DOHH2 (cell line): Measurements from ENCODE around the gene UBASH3A.

Source experiments
- H3F3A ChIP-seq: fragments of 200-600 bp; sonication (generic), shearing (Covaris generic); 2 replicates; pipeline ENCODE4 v1.6.0; 2016; ENCODE audit warnings: antibody characterized with exemption, mild to moderate bottlenecking; ENCODE audit not compliant: control insufficient read depth, insufficient read depth
- H3K27ac ChIP-seq: fragments of 200-600 bp; sonication (generic); 2 replicates; pipeline ENCODE4 v1.5.1; 2014; ENCODE audit warnings: low read depth, mild to moderate bottlenecking, low read length, moderate library complexity
- H3K27me3 ChIP-seq: fragments of 200-600 bp; sonication (generic); 2 replicates; pipeline ENCODE4 v1.6.1; 2014; ENCODE audit warnings: mild to moderate bottlenecking, low read length, mixed read lengths; ENCODE audit not compliant: control insufficient read depth
- H3K36me3 ChIP-seq: fragments of 200-600 bp; sonication (generic); 2 replicates; pipeline ENCODE4 v1.6.1; 2014; ENCODE audit warnings: mild to moderate bottlenecking, low read length, moderate library complexity, mixed read lengths; ENCODE audit not compliant: control insufficient read depth
- H3K4me1 ChIP-seq: fragments of 200-600 bp; sonication (generic); 2 replicates; pipeline ENCODE4 v1.6.1; 2014; ENCODE audit warnings: mild to moderate bottlenecking, low read length, mixed read lengths; ENCODE audit not compliant: control insufficient read depth
- H3K4me2 ChIP-seq: fragments of 200-600 bp; sonication (generic); 2 replicates; pipeline ENCODE4 v1.6.0; 2014; ENCODE audit warnings: mild to moderate bottlenecking, low read length, moderate library complexity
- H3K4me3 ChIP-seq: fragments of 200-600 bp; sonication (generic); 2 replicates; pipeline ENCODE4 v1.5.1; 2014; ENCODE audit warnings: mild to moderate bottlenecking, low read length, mixed read lengths
- H3K79me2 ChIP-seq: fragments of 200-600 bp; sonication (generic); 2 replicates; pipeline ENCODE4 v1.6.1; 2014; ENCODE audit warnings: mild to moderate bottlenecking, low read length, mixed read lengths; ENCODE audit not compliant: control insufficient read depth
- H3K9me2 ChIP-seq: fragments of 200-600 bp; sonication (generic); replicated peaks from 2 replicates; pipeline ENCODE4 v1.6.1; 2014; ENCODE audit warnings: mild to moderate bottlenecking, low read length, mixed read lengths; ENCODE audit not compliant: control insufficient read depth
- H3K9me3 ChIP-seq: fragments of 200-600 bp; sonication (generic); 2 replicates; pipeline ENCODE4 v1.6.1; 2014; ENCODE audit warnings: antibody characterized with exemption, low read length, mixed read lengths; ENCODE audit not compliant: control insufficient read depth, insufficient read depth
- H4K20me1 ChIP-seq: fragments of 200-600 bp; sonication (generic); 2 replicates; pipeline ENCODE4 v1.6.0; 2014; ENCODE audit warnings: low read depth, mild to moderate bottlenecking, antibody characterized with exemption, low read length, moderate library complexity; ENCODE audit not compliant: control insufficient read depth, insufficient read depth
- EZH2phosphoT487 ChIP-seq: fragments of 200-600 bp; sonication (generic); IDR thresholded peaks from 2 replicates; pipeline ENCODE4 v1.6.1; 2017; ENCODE audit warnings: borderline replicate concordance, mild to moderate bottlenecking, antibody characterized with exemption, low read length, moderate library complexity, mixed read lengths
- TF ChIP-seq, protein P1 (sequence below): fragments of 200-600 bp; sonication (generic); IDR thresholded peaks from one replicate; pipeline ENCODE4 v1.5.1; 2014; ENCODE audit warnings: antibody characterized with exemption, mild to moderate bottlenecking, low read depth, low read length; ENCODE audit not compliant: poor library complexity, severe bottlenecking

The UBASH3A gene

DNA sequence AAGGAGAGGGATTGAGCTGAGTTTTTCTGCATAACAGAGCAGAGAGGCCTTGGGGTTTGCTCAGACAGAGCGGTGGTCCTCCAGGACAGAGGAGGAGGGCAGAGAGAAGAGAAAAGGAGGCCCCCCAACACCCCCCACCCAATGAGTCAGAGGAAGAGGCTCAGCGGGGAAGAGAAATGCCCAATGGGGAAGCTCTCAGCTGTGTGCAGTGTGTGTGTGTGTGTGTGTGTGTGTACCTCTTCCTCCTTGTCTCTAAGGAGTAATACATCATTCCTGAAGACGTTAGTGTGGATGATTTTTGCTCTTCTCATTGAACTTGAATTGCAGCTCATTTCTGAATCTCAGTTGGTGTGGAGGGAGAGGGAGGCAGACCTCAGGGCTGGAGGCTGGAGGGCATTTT is 16.5 kb upstream of the UBASH3A start:
- Histone ChIP-seq H3K4me2 (no peak overlapping the region), H3K27me3 (peaks cover 36% of the 10 kb centered on the region), H3K36me3 (no peaks in the 10 kb centered on the region), H3K9me3 (no peaks in the 10 kb centered on the region), H3K4me3 (no peak overlapping the region), H3F3A (no peaks in the 10 kb centered on the region), H3K4me1 (peaks cover 15% of the 10 kb centered on the region), H4K20me1 (no peaks in the 10 kb centered on the region), H3K27ac (no peak overlapping the region), H3K79me2 (no peaks in the 10 kb centered on the region), H3K9me2 (no peaks in the 10 kb centered on the region)
- TF ChIP-seq, protein P1, sequence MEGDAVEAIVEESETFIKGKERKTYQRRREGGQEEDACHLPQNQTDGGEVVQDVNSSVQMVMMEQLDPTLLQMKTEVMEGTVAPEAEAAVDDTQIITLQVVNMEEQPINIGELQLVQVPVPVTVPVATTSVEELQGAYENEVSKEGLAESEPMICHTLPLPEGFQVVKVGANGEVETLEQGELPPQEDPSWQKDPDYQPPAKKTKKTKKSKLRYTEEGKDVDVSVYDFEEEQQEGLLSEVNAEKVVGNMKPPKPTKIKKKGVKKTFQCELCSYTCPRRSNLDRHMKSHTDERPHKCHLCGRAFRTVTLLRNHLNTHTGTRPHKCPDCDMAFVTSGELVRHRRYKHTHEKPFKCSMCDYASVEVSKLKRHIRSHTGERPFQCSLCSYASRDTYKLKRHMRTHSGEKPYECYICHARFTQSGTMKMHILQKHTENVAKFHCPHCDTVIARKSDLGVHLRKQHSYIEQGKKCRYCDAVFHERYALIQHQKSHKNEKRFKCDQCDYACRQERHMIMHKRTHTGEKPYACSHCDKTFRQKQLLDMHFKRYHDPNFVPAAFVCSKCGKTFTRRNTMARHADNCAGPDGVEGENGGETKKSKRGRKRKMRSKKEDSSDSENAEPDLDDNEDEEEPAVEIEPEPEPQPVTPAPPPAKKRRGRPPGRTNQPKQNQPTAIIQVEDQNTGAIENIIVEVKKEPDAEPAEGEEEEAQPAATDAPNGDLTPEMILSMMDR: no peak
- TF ChIP-seq EZH2phosphoT487: no peak

DNA sequence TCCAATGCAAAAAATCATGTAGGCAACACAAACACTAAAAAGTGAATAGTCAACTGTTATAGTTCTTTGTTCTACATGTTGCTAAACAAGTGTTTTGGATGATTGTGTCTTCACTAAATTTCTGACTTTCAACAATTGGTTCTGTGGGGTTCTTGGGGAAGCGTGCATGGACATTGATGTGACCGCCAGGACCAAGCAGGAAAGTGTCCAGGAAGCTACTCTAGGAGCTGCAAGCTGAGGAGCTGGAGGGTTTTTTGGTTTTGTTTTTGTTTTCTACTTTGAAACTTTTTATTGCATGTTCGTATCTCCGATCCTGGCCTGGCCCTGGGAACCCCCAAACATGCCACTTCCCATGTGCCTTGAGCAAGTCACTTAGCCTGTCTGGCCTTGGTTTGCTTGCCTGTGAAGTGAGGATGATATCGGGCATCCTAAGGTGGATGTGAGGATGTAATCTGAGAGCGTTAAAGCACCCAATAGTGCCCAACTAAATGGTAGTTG is 15.8 kb upstream of the UBASH3A start:
- H3K4me2 ChIP-seq: no peak overlapping the region
- no peaks in the 10 kb centered on the region for H3K9me3 ChIP-seq
- no peaks in the 10 kb centered on the region for H3K36me3 ChIP-seq
- no peak overlapping the region for H3K4me3 ChIP-seq
- H3K9me2 ChIP-seq: no peaks in the 10 kb centered on the region
- H3F3A ChIP-seq: no peaks in the 10 kb centered on the region
- H3K27me3 ChIP-seq: peaks cover 41% of the 10 kb centered on the region
- TF ChIP-seq, protein P1: no peak
- no peak for TF ChIP-seq EZH2phosphoT487
- no peak overlapping the region for H3K27ac ChIP-seq
- no peaks in the 10 kb centered on the region for H4K20me1 ChIP-seq
- no peaks in the 10 kb centered on the region for H3K79me2 ChIP-seq
- H3K4me1 ChIP-seq: peaks cover 22% of the 10 kb centered on the region

DNA sequence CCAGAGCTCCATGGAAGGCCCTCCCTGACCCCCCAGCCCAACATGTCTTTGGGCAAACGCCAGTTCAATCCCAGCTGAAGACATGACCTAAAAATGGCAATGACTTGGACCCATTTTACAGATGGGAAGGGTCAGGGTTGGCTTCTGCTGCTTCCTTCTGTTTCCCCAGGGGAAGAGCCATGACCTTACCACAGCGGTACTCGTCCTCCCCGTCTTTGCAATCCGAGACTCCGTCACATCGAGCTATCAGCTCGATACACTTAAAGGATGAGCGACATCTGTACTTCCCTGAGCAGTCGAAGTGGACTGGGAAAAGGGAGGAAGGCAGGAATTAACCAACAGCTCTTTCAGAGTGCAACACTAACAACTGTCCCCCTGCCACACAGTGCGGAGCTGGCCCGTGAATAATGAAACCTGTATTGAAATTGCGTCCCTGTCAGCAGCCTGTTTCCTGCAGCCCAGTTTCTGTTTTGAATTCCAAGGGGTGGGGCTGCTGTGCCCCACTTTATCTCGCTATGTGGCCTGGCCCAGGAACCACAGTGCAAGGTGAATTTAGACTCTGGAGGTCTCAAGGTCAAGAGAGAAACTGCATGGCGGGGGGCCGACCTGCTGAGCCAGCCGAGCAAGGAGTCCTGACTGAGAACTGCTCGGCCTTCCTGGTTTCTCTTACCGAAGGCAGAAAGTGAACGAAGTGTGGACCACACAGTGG is 14.8 kb upstream of the UBASH3A start:
- H3K4me2 ChIP-seq: no peak overlapping the region
- no peak overlapping the region for H3K4me3 ChIP-seq
- no peaks in the 10 kb centered on the region for H4K20me1 ChIP-seq

More for the DNA sequence above, 14.8 kb upstream of the UBASH3A start:
- Histone ChIP-seq H3K9me2 (no peaks in the 10 kb centered on the region), H3K27me3 (peaks cover 45% of the 10 kb centered on the region), H3K36me3 (no peaks in the 10 kb centered on the region), H3F3A (no peaks in the 10 kb centered on the region), H3K27ac (no peak overlapping the region), H3K79me2 (no peaks in the 10 kb centered on the region), H3K4me1 (peaks cover 29% of the 10 kb centered on the region), H3K9me3 (no peaks in the 10 kb centered on the region)
- TF ChIP-seq, protein P1: no peak
- TF ChIP-seq EZH2phosphoT487: no peak
